H9 (cell line): ENCODE data around the gene S1PR3. TPM values are rescaled to one million over a fixed set of nuclear protein-coding genes. Genes with fewer than 3 reads are reported as not detected.

Experiments used
- DNase-seq: peaks from one replicate; pipeline ENCODE4 v3.0.0-alpha.2; 2017
- H2AFZ ChIP-seq: one replicate; pipeline ENCODE4 v1.6.1; 2013; ENCODE audit warnings: mild to moderate bottlenecking, low read length, control low read depth, moderate library complexity
- H2AK5ac ChIP-seq: 2 replicates; pipeline ENCODE4 v1.6.1; 2013; ENCODE audit warnings: low read length, control low read depth, mixed read lengths; ENCODE audit not compliant: insufficient read length
- H2BK120ac ChIP-seq: one replicate; pipeline ENCODE4 v1.6.1; 2013; ENCODE audit warnings: low read depth, mild to moderate bottlenecking, low read length, control low read depth, inconsistent platforms; ENCODE audit not compliant: poor library complexity, severe bottlenecking
- H2BK12ac ChIP-seq: 2 replicates; pipeline ENCODE4 v1.6.1; 2013; ENCODE audit warnings: low read length, control low read depth, mixed read lengths, low read depth; ENCODE audit not compliant: insufficient read length
- H2BK15ac ChIP-seq: 2 replicates; pipeline ENCODE4 v1.6.1; 2013; ENCODE audit warnings: low read depth, low read length, control low read depth
- H2BK20ac ChIP-seq: one replicate; pipeline ENCODE4 v1.6.1; 2013; ENCODE audit warnings: low read depth, mild to moderate bottlenecking, low read length, control low read depth, inconsistent platforms; ENCODE audit not compliant: poor library complexity, severe bottlenecking
- H2BK5ac ChIP-seq: 2 replicates; pipeline ENCODE4 v1.6.1; 2013; ENCODE audit warnings: low read length, control low read depth, mixed read lengths; ENCODE audit not compliant: insufficient read length
- H3K14ac ChIP-seq: 2 replicates; pipeline ENCODE4 v1.6.1; 2013; ENCODE audit warnings: low read length, control low read depth; ENCODE audit not compliant: insufficient read depth
- H3K18ac ChIP-seq: 2 replicates; pipeline ENCODE4 v1.6.1; 2013; ENCODE audit warnings: low read depth, mild to moderate bottlenecking, mixed read lengths, low read length, control low read depth; ENCODE audit not compliant: insufficient read length
- H3K23ac ChIP-seq: 2 replicates; pipeline ENCODE4 v1.6.1; 2013; ENCODE audit warnings: low read length, control low read depth, mixed read lengths, low read depth; ENCODE audit not compliant: insufficient read length
- H3K23me2 ChIP-seq: 2 replicates; pipeline ENCODE4 v1.6.1; 2013; ENCODE audit warnings: low read depth, mild to moderate bottlenecking, mixed read lengths, low read length, control low read depth; ENCODE audit not compliant: insufficient read length, poor library complexity, severe bottlenecking
- H3K27ac ChIP-seq: 2 replicates; pipeline ENCODE4 v1.5.1; 2013; ENCODE audit warnings: low read length, control low read depth, mixed read lengths, low read depth; ENCODE audit not compliant: insufficient read length
- H3K27me3 ChIP-seq: 2 replicates; pipeline ENCODE4 v1.6.1; 2013; ENCODE audit warnings: low read length, control low read depth, inconsistent platforms; ENCODE audit not compliant: insufficient read depth
- H3K4ac ChIP-seq: 2 replicates; pipeline ENCODE4 v1.6.1; 2013; ENCODE audit warnings: low read depth, mild to moderate bottlenecking, control low read depth, inconsistent platforms, low read length, moderate library complexity
- H3K4me1 ChIP-seq: 2 replicates; pipeline ENCODE4 v1.6.1; 2013; ENCODE audit warnings: low read length, control low read depth, inconsistent platforms; ENCODE audit not compliant: insufficient read depth
- H3K4me2 ChIP-seq: 2 replicates; pipeline ENCODE4 v1.6.1; 2013; ENCODE audit warnings: low read length, control low read depth, mixed read lengths; ENCODE audit not compliant: insufficient read length, insufficient read depth
- H3K56ac ChIP-seq: 2 replicates; pipeline ENCODE4 v1.6.1; 2013; ENCODE audit warnings: low read depth, mild to moderate bottlenecking, mixed read lengths, low read length, control low read depth; ENCODE audit not compliant: insufficient read length
- H3K79me1 ChIP-seq: 2 replicates; pipeline ENCODE4 v1.6.1; 2013; ENCODE audit warnings: low read depth, mild to moderate bottlenecking, moderate library complexity, low read length, control low read depth, inconsistent platforms; ENCODE audit not compliant: insufficient read depth, poor library complexity, severe bottlenecking
- H3K79me2 ChIP-seq: 2 replicates; pipeline ENCODE4 v1.6.1; 2013; ENCODE audit warnings: low read length, control low read depth, inconsistent platforms; ENCODE audit not compliant: insufficient read depth
- H3K9ac ChIP-seq: 2 replicates; pipeline ENCODE4 v1.6.1; 2013; ENCODE audit warnings: low read length, control low read depth, mixed read lengths; ENCODE audit not compliant: insufficient read length; ENCODE audit errors: extremely low read depth
- H3K9me3 ChIP-seq: one replicate; pipeline ENCODE4 v1.6.1; 2013; ENCODE audit warnings: low read depth, low read length, inconsistent platforms; ENCODE audit not compliant: control insufficient read depth
- H3T11ph ChIP-seq: one replicate; pipeline ENCODE4 v1.6.1; 2013; ENCODE audit warnings: mild to moderate bottlenecking, low read length, control low read depth, inconsistent platforms
- H4K20me1 ChIP-seq: one replicate; pipeline ENCODE4 v1.6.1; 2013; ENCODE audit not compliant: control insufficient read depth, insufficient read length, insufficient read depth
- H4K5ac ChIP-seq: 2 replicates; pipeline ENCODE4 v1.6.1; 2013; ENCODE audit warnings: low read depth, mild to moderate bottlenecking, mixed read lengths, low read length, control low read depth; ENCODE audit not compliant: insufficient read length
- H4K8ac ChIP-seq: replicated peaks from 2 replicates; pipeline ENCODE4 v1.6.1; 2013; ENCODE audit warnings: low read length, control low read depth, mixed read lengths, low read depth; ENCODE audit not compliant: insufficient read length
- H4K91ac ChIP-seq: 2 replicates; pipeline ENCODE4 v1.6.1; 2013; ENCODE audit warnings: low read depth, mild to moderate bottlenecking, moderate library complexity, mixed read lengths, low read length, control low read depth; ENCODE audit not compliant: insufficient read length
- H3K27ac Mint-ChIP-seq, 3 experiments: 2 replicates in 2 of 3; 3 replicates in 1 of 3; pipeline ENCODE4 v1.8.0; 2020 to 2021; ENCODE audit warnings: mixed read lengths in 3 of 3, mild to moderate bottlenecking in 1 of 3, moderate library complexity in 1 of 3
- H3K27me3 Mint-ChIP-seq: 2 replicates; pipeline ENCODE4 v1.8.0; 2021; ENCODE audit warnings: low read depth, mild to moderate bottlenecking, moderate library complexity, mixed read lengths
- H3K36me3 Mint-ChIP-seq, 3 experiments: 2 replicates in 2 of 3; 3 replicates in 1 of 3; pipeline ENCODE4 v1.8.0; 2020 to 2021; ENCODE audit warnings: low read depth in 3 of 3, mixed read lengths in 3 of 3; ENCODE audit not compliant: insufficient read depth in 1 of 3
- H3K4me1 Mint-ChIP-seq, 2 experiments: 2 replicates each; pipeline ENCODE4 v1.8.0; 2020; ENCODE audit warnings: mixed read lengths in 2 of 2
- H3K4me3 Mint-ChIP-seq, 2 experiments: 2 replicates in 1 of 2; 3 replicates in 1 of 2; pipeline ENCODE4 v1.8.0; 2020 to 2021; ENCODE audit warnings: mild to moderate bottlenecking in 2 of 2, mixed read lengths in 2 of 2, moderate library complexity in 1 of 2
- H3K9me3 Mint-ChIP-seq, 2 experiments: 2 replicates in 1 of 2; 3 replicates in 1 of 2; pipeline ENCODE4 v1.8.0; 2020; ENCODE audit warnings: mild to moderate bottlenecking in 2 of 2, mixed read lengths in 2 of 2, moderate library complexity in 1 of 2
- WGBS: extraction: QIAGEN DNeasy Blood & Tissue Kit; methylation state at CpG from one replicate; pipeline ENCODE4 v1.1.7; 2013; ENCODE audit warnings: missing lambda C conversion rate, low lambda C conversion rate, mixed read lengths; ENCODE audit not compliant: insufficient read length; ENCODE audit errors: extremely low coverage; 5-methylcytosine and 5-hydroxymethylcytosine counted together
- total RNA-seq: library from RNA; stranded (reverse); gene quantifications from 2 replicates; pipeline ENCODE4 v1.2.1, GENCODE V29; 2021
- TF ChIP-seq, protein P1 (sequence below): fragments of 200-600 bp; sonication (generic); conservative IDR thresholded peaks from 3 replicates; pipeline ENCODE4 v1.8.0; 2021; ENCODE audit warnings: antibody characterized with exemption, mild to moderate bottlenecking

The S1PR3 gene
- total RNA-seq, 1 experiment from 2014 or later: 3.3 TPM

GRCh38 chr9:88980740-88981203 lies 10.5 kb upstream of the S1PR3 start:
- H3K27ac ChIP-seq: no peak overlapping the region
- Mint-ChIP-seq H3K4me3 (no peak overlapping the region), H3K4me1 (peaks cover 6 to 8% of the 10 kb centered on the region in 2 experiments), H3K27ac (no peak overlapping the region), H3K27me3 (peaks cover 3% of the 10 kb centered on the region; the same call in 1 of the 2 replicates), H3K9me3 (peaks cover 10 to 14% of the 10 kb centered on the region in 2 experiments; a peak in 4 of 5 replicates), H3K36me3 (peaks cover 5 to 14% (median 6%) of the 10 kb centered on the region in 3 experiments)
- H3K79me1 ChIP-seq: no peaks in the 10 kb centered on the region
- no peak overlapping the region for H3T11ph ChIP-seq
- no peak overlapping the region for H2AFZ ChIP-seq
- peaks cover 5% of the 10 kb centered on the region for H3K9me3 ChIP-seq
- H3K79me2 ChIP-seq: no peaks in the 10 kb centered on the region
- H3K56ac ChIP-seq: no peak overlapping the region
- no peak overlapping the region for H2BK12ac ChIP-seq
- no peak overlapping the region for H3K9ac ChIP-seq
- H4K8ac ChIP-seq: no peak overlapping the region
- H4K20me1 ChIP-seq: no peaks in the 10 kb centered on the region
- no peak overlapping the region for H3K18ac ChIP-seq
- H3K23me2 ChIP-seq: no peaks in the 10 kb centered on the region
- DNase-seq: no peak
- TF ChIP-seq, protein P1, sequence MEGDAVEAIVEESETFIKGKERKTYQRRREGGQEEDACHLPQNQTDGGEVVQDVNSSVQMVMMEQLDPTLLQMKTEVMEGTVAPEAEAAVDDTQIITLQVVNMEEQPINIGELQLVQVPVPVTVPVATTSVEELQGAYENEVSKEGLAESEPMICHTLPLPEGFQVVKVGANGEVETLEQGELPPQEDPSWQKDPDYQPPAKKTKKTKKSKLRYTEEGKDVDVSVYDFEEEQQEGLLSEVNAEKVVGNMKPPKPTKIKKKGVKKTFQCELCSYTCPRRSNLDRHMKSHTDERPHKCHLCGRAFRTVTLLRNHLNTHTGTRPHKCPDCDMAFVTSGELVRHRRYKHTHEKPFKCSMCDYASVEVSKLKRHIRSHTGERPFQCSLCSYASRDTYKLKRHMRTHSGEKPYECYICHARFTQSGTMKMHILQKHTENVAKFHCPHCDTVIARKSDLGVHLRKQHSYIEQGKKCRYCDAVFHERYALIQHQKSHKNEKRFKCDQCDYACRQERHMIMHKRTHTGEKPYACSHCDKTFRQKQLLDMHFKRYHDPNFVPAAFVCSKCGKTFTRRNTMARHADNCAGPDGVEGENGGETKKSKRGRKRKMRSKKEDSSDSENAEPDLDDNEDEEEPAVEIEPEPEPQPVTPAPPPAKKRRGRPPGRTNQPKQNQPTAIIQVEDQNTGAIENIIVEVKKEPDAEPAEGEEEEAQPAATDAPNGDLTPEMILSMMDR: no peak
- WGBS: no CpG with 5 or more reads among the region's 1 CpG
- H2AK5ac ChIP-seq: no peak overlapping the region
- no peak overlapping the region for H2BK15ac ChIP-seq
- no peak overlapping the region for H3K4me2 ChIP-seq
- H2BK5ac ChIP-seq: no peak overlapping the region
- H3K14ac ChIP-seq: no peak overlapping the region
- no peak overlapping the region for H4K91ac ChIP-seq
- H4K5ac ChIP-seq: no peak overlapping the region
- H3K23ac ChIP-seq: no peak overlapping the region
- no peak overlapping the region for H3K4ac ChIP-seq
- no peak overlapping the region for H2BK120ac ChIP-seq
- H2BK20ac ChIP-seq: no peak overlapping the region
- H3K4me1 ChIP-seq: no peaks in the 10 kb centered on the region
- no peaks in the 10 kb centered on the region for H3K27me3 ChIP-seq
